Keratinocyte (primary cell): ENCODE data around the gene KIF21A. TPM values are rescaled to one million over a fixed set of nuclear protein-coding genes. Genes with fewer than 3 reads are reported as not detected.

Experiments
- DNase-seq: peaks from one replicate; pipeline ENCODE4 v3.0.0-alpha.2; 2011; ENCODE audit warnings: low read depth, missing footprints, low spot score
- FAIRE-seq: peaks from 2 replicates; lab custom pipeline; 2011; peaks lifted over from hg19 to GRCh38; lab: Jason Lieb, UNC
- H2AFZ ChIP-seq: 2 replicates; pipeline ENCODE4 v1.6.0; 2012; ENCODE audit warnings: low read length, control low read depth, inconsistent platforms; ENCODE audit not compliant: control insufficient read depth
- H3K27ac ChIP-seq: 2 replicates; pipeline ENCODE4 v1.5.1; 2011; ENCODE audit warnings: low read length; ENCODE audit not compliant: control insufficient read depth, insufficient read depth
- H3K27me3 ChIP-seq: 3 replicates; pipeline ENCODE4 v1.6.0; 2011; ENCODE audit warnings: low read length; ENCODE audit not compliant: control insufficient read depth, insufficient read depth; ENCODE audit errors: extremely low read depth
- H3K36me3 ChIP-seq, 2 experiments: 2 replicates in 1 of 2; 3 replicates in 1 of 2; pipeline ENCODE4 v1.5.1; 2011; ENCODE audit warnings: low read length in 2 of 2, mild to moderate bottlenecking in 1 of 2; ENCODE audit not compliant: control insufficient read depth in 2 of 2, insufficient read depth in 2 of 2; ENCODE audit errors: extremely low read depth in 1 of 2
- H3K4me1 ChIP-seq: 3 replicates; pipeline ENCODE4 v1.5.1; 2011; ENCODE audit warnings: low read length; ENCODE audit not compliant: control insufficient read depth, insufficient read depth; ENCODE audit errors: extremely low read depth
- H3K4me2 ChIP-seq: 3 replicates; pipeline ENCODE4 v1.6.0; 2011; ENCODE audit warnings: low read depth, low read length; ENCODE audit not compliant: control insufficient read depth, insufficient read depth; ENCODE audit errors: extremely low read depth
- H3K4me3 ChIP-seq, 3 experiments: fragments of 200-600 bp in 1 of 3; sonication (generic) in 1 of 3; 2 replicates in 2 of 3; 3 replicates in 1 of 3; pipeline ENCODE4 v1.5.1; 2011 to 2016; ENCODE audit warnings: low read length in 3 of 3, mild to moderate bottlenecking in 3 of 3, control low read depth in 2 of 3, inconsistent platforms in 1 of 3, low read depth in 1 of 3, mixed read lengths in 1 of 3, mixed run types in 1 of 3, moderate library complexity in 1 of 3; ENCODE audit not compliant: control insufficient read depth in 2 of 3, insufficient read depth in 2 of 3; ENCODE audit errors: extremely low read depth in 1 of 3
- H3K79me2 ChIP-seq: 2 replicates; pipeline ENCODE4 v1.6.0; 2012; ENCODE audit warnings: low read length; ENCODE audit not compliant: control insufficient read depth, insufficient read depth
- H3K9ac ChIP-seq: 3 replicates; pipeline ENCODE4 v1.6.0; 2011; ENCODE audit warnings: low read length; ENCODE audit not compliant: control insufficient read depth, insufficient read depth; ENCODE audit errors: extremely low read depth
- H3K9me1 ChIP-seq: 3 replicates; pipeline ENCODE4 v1.6.0; 2011; ENCODE audit warnings: low read length; ENCODE audit not compliant: control insufficient read depth, insufficient read depth; ENCODE audit errors: extremely low read depth
- H3K9me3 ChIP-seq: 2 replicates; pipeline ENCODE4 v1.5.1; 2012; ENCODE audit warnings: low read depth, low read length; ENCODE audit not compliant: control insufficient read depth
- H4K20me1 ChIP-seq: 3 replicates; pipeline ENCODE4 v1.6.0; 2011; ENCODE audit warnings: low read length; ENCODE audit not compliant: control insufficient read depth, insufficient read depth; ENCODE audit errors: extremely low read depth
- EZH2 ChIP-seq: IDR thresholded peaks from one replicate; pipeline ENCODE4 v1.6.1; 2012; ENCODE audit warnings: inconsistent platforms, mild to moderate bottlenecking, low read length, moderate library complexity
- dilution Hi-C: fragments of 300-500 bp; cut with MboI; formaldehyde crosslinking; loops from one replicate; pipeline ENCODE4 v1.7.0; 2020; ENCODE audit warnings: low sequenced_read_pairs; ENCODE audit not compliant: extremely low pct_ligation_motif_present
- polyA plus RNA-seq, 5 experiments: library from polyadenylated mRNA; depleted of rRNA in 3 of 5; stranded (reverse) in 3 of 5; stranded (forward) in 1 of 5; unstranded in 1 of 5; fragments of >200 nt; gene quantifications; 1 replicate in 1 of 5; 2 replicates in 3 of 5; 3 replicates in 1 of 5; pipeline versions ENCODE4 v1.2.1 to v1.2.3, GENCODE V29; 2011 to 2012; ENCODE audit warnings: missing spikeins in 2 of 5, low read depth in 1 of 5, low replicate concordance in 1 of 5
- TF ChIP-seq, protein P1 (sequence below), 3 experiments: IDR thresholded peaks in 1 of 3; conservative IDR thresholded peaks in 1 of 3; optimal IDR thresholded peaks in 1 of 3; 2 replicates in 2 of 3; 3 replicates in 1 of 3; pipeline versions ENCODE3 to v1.5.1; 2011; ENCODE audit warnings: low read length in 3 of 3, mild to moderate bottlenecking in 3 of 3, moderate library complexity in 2 of 3, control low read depth in 1 of 3, inconsistent platforms in 1 of 3; ENCODE audit not compliant: insufficient read depth in 2 of 3; ENCODE audit errors: extremely low read depth in 1 of 3

KIF21A gene
- polyA plus RNA-seq, 1 donor (not counting 4 experiments of a cell fraction or from before 2014, with no cell fraction given) = 27.5 TPM

GRCh38 chr12:39372204-39372925, 70.6 kb downstream of the KIF21A start:
- no peak overlapping the region for H3K27ac ChIP-seq
- no peak for FAIRE-seq
- H3K36me3 ChIP-seq = no peaks in the 10 kb centered on the region

GRCh38 chr12:39369756-39370155, 73.2 kb downstream of the KIF21A start:
- Histone ChIP-seq H3K9me3 (no peaks in the 10 kb centered on the region), H3K4me1 (peaks cover 5% of the 10 kb centered on the region), H2AFZ (no peak overlapping the region), H3K9me1 (no peaks in the 10 kb centered on the region), H3K9ac (no peak overlapping the region), H3K27ac (no peak overlapping the region), H3K4me2 (no peak overlapping the region), H4K20me1 (no peaks in the 10 kb centered on the region), H3K4me3 (no peak overlapping the region), H3K79me2 (no peaks in the 10 kb centered on the region), H3K36me3 (peaks cover 0 to 3% of the 10 kb centered on the region in 2 experiments), H3K27me3 (no peaks in the 10 kb centered on the region)
- dilution Hi-C loops = no loop called here
- FAIRE-seq = no peak
- no peak for DNase-seq
- TF ChIP-seq, protein P1, sequence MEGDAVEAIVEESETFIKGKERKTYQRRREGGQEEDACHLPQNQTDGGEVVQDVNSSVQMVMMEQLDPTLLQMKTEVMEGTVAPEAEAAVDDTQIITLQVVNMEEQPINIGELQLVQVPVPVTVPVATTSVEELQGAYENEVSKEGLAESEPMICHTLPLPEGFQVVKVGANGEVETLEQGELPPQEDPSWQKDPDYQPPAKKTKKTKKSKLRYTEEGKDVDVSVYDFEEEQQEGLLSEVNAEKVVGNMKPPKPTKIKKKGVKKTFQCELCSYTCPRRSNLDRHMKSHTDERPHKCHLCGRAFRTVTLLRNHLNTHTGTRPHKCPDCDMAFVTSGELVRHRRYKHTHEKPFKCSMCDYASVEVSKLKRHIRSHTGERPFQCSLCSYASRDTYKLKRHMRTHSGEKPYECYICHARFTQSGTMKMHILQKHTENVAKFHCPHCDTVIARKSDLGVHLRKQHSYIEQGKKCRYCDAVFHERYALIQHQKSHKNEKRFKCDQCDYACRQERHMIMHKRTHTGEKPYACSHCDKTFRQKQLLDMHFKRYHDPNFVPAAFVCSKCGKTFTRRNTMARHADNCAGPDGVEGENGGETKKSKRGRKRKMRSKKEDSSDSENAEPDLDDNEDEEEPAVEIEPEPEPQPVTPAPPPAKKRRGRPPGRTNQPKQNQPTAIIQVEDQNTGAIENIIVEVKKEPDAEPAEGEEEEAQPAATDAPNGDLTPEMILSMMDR (optimal IDR thresholded peaks at IDR 0.05 in 1 of 3, IDR thresholded peaks at IDR 0.05 in 1 of 3, conservative IDR thresholded peaks at IDR 0.05 in 1 of 3; ENCODE audit: extremely low read depth in 1 of 3, insufficient read depth in 2 of 3, low read length in 3 of 3) = no peak

More at GRCh38 chr12:39372204-39372925, 70.6 kb downstream of the KIF21A start:
- H3K9ac ChIP-seq = no peak overlapping the region
- no peak overlapping the region for H2AFZ ChIP-seq
- no peak for DNase-seq
- H3K9me1 ChIP-seq = no peaks in the 10 kb centered on the region
- no peaks in the 10 kb centered on the region for H3K27me3 ChIP-seq
- H3K4me1 ChIP-seq = peaks cover 5% of the 10 kb centered on the region
- no peaks in the 10 kb centered on the region for H3K79me2 ChIP-seq
- TF ChIP-seq, protein P1 (optimal IDR thresholded peaks at IDR 0.05 in 1 of 3, IDR thresholded peaks at IDR 0.05 in 1 of 3, conservative IDR thresholded peaks at IDR 0.05 in 1 of 3; ENCODE audit: extremely low read depth in 1 of 3, insufficient read depth in 2 of 3, low read length in 3 of 3) = no peak
- TF ChIP-seq EZH2 = no peak
- H3K4me3 ChIP-seq = no peak overlapping the region
- no peaks in the 10 kb centered on the region for H4K20me1 ChIP-seq
- dilution Hi-C loops = no loop called here
- no peak overlapping the region for H3K4me2 ChIP-seq
- H3K9me3 ChIP-seq = no peaks in the 10 kb centered on the region
